IMR-90 (cell line): ENCODE results near the gene DEPDC5. TPM values are rescaled to one million over a fixed set of nuclear protein-coding genes. Genes with fewer than 3 reads are reported as not detected.
A peak's percentile ranks its signal among the peaks of the same experiment; 100 is the strongest.

Source experiments
- ATAC-seq: fragments of 200-7000 bp; cut with Tn5 transposase; 2 replicates; pipeline ENCODE4 v1.9.1; 2020; ENCODE audit warnings: low read depth, mild to moderate bottlenecking, moderate library complexity
- BruUV-seq: library from RNA; stranded (reverse); fragments of 400-500 nt; replicated peaks from 2 replicates; lab custom pipeline; 2021; lab: Mats Ljungman, UMichigan
- CTCF ChIA-PET: fragments of 300-600 bp; formaldehyde crosslinking; extraction: SDS; loops from one replicate; lab custom pipeline; 2021; ENCODE audit warnings: antibody characterized with exemption; lab: Yijun Ruan, JAX
- POLR2A ChIA-PET: fragments of 300-600 bp; sonication (Branson Sonifier 250); formaldehyde crosslinking; loops from one replicate; lab custom pipeline; 2022; ENCODE audit warnings: antibody characterized with exemption; ENCODE audit not compliant: unreplicated experiment; lab: Charles Lee
- DNase-seq: peaks from one replicate; pipeline ENCODE4 v3.0.0; 2013
- H2AFZ ChIP-seq: replicated peaks from 2 replicates; pipeline ENCODE3; 2013; ENCODE audit warnings: low read length, mild to moderate bottlenecking; ENCODE audit not compliant: poor library complexity
- H2AK5ac ChIP-seq: 2 replicates; pipeline ENCODE4 v1.6.1; 2013; ENCODE audit warnings: low read depth, low read length, inconsistent platforms
- H2AK9ac ChIP-seq: replicated peaks from 2 replicates; pipeline ENCODE3; 2013; ENCODE audit warnings: mild to moderate bottlenecking, low read depth, low read length, moderate library complexity; ENCODE audit not compliant: poor library complexity
- H2BK120ac ChIP-seq: 2 replicates; pipeline ENCODE4 v1.6.1; 2013; ENCODE audit warnings: low read depth, low read length, inconsistent platforms
- H2BK15ac ChIP-seq: 3 replicates; pipeline ENCODE4 v1.6.1; 2013; ENCODE audit warnings: low read depth, low read length, inconsistent platforms
- H2BK20ac ChIP-seq: 2 replicates; pipeline ENCODE4 v1.6.1; 2013; ENCODE audit warnings: low read depth, mild to moderate bottlenecking, inconsistent platforms, low read length, moderate library complexity
- H2BK5ac ChIP-seq: 2 replicates; pipeline ENCODE4 v1.6.1; 2013; ENCODE audit warnings: mild to moderate bottlenecking, low read depth, low read length, inconsistent platforms; ENCODE audit not compliant: poor library complexity, severe bottlenecking
- H3K14ac ChIP-seq: replicated peaks from 2 replicates; pipeline ENCODE4 v1.6.1; 2013; ENCODE audit warnings: low read depth, low read length, inconsistent platforms
- H3K18ac ChIP-seq: 2 replicates; pipeline ENCODE4 v1.6.1; 2013; ENCODE audit warnings: low read depth, low read length, control low read depth
- H3K23ac ChIP-seq: 2 replicates; pipeline ENCODE4 v1.6.1; 2013; ENCODE audit warnings: low read depth, low read length, inconsistent platforms
- H3K27ac ChIP-seq: 2 replicates; pipeline ENCODE4 v1.5.1; 2013; ENCODE audit warnings: mild to moderate bottlenecking, control low read depth, low read length; ENCODE audit not compliant: insufficient read depth
- H3K27me3 ChIP-seq: 2 replicates; pipeline ENCODE4 v1.6.1; 2013; ENCODE audit warnings: low read length; ENCODE audit not compliant: control insufficient read depth, insufficient read depth
- H3K36me3 ChIP-seq: 2 replicates; pipeline ENCODE4 v1.6.1; 2013; ENCODE audit warnings: low read length, mixed read lengths; ENCODE audit not compliant: control insufficient read depth, insufficient read depth
- H3K4ac ChIP-seq: 2 replicates; pipeline ENCODE4 v1.6.1; 2013; ENCODE audit warnings: low read depth, low read length, inconsistent platforms
- H3K4me1 ChIP-seq: 2 replicates; pipeline ENCODE4 v1.6.1; 2013; ENCODE audit warnings: low read length, mixed read lengths; ENCODE audit not compliant: control insufficient read depth, insufficient read depth
- H3K4me2 ChIP-seq: 2 replicates; pipeline ENCODE4 v1.6.1; 2013; ENCODE audit warnings: low read depth, mild to moderate bottlenecking, control low read depth, low read length, moderate library complexity
- H3K4me3 ChIP-seq: 2 replicates; pipeline ENCODE4 v1.5.1; 2013; ENCODE audit warnings: low read depth, mild to moderate bottlenecking, control low read depth, low read length, moderate library complexity; ENCODE audit not compliant: insufficient read depth
- H3K56ac ChIP-seq: 2 replicates; pipeline ENCODE4 v1.6.1; 2013; ENCODE audit warnings: low read length, inconsistent platforms; ENCODE audit not compliant: insufficient read depth; ENCODE audit errors: extremely low read depth
- H3K79me1 ChIP-seq, 2 experiments: 2 replicates each; pipeline ENCODE4 v1.6.1; 2013; ENCODE audit warnings: low read length in 2 of 2, inconsistent platforms in 1 of 2, low read depth in 1 of 2
- H3K9ac ChIP-seq: 2 replicates; pipeline ENCODE4 v1.6.1; 2013; ENCODE audit warnings: low read depth, low read length, control low read depth
- H3K9me1 ChIP-seq: 2 replicates; pipeline ENCODE4 v1.6.1; 2013; ENCODE audit warnings: low read length, inconsistent platforms; ENCODE audit not compliant: insufficient read depth
- H3K9me3 ChIP-seq: 2 replicates; pipeline ENCODE4 v1.6.1; 2013; ENCODE audit warnings: low read length; ENCODE audit not compliant: control insufficient read depth, insufficient read depth
- H4K20me1 ChIP-seq: 2 replicates; pipeline ENCODE4 v1.6.1; 2013; ENCODE audit warnings: low read length, inconsistent platforms; ENCODE audit not compliant: insufficient read depth
- H4K5ac ChIP-seq: 2 replicates; pipeline ENCODE4 v1.6.1; 2013; ENCODE audit warnings: mild to moderate bottlenecking, low read depth, low read length, control low read depth
- H4K8ac ChIP-seq, 2 experiments: 2 replicates each; pipeline ENCODE4 v1.6.1; 2013; ENCODE audit warnings: low read depth in 2 of 2, low read length in 2 of 2, control low read depth in 1 of 2, inconsistent platforms in 1 of 2
- H4K91ac ChIP-seq: 2 replicates; pipeline ENCODE4 v1.6.1; 2013; ENCODE audit warnings: low read depth, low read length, inconsistent platforms; ENCODE audit not compliant: insufficient read depth
- BHLHE40 ChIP-seq: fragments of 150-350 bp; IDR thresholded peaks from 2 replicates; pipeline ENCODE4 v1.6.1; 2016; ENCODE audit warnings: mild to moderate bottlenecking, low read depth, low read length
- FOS ChIP-seq: fragments of 150-350 bp; IDR thresholded peaks from 2 replicates; pipeline ENCODE4 v1.6.1; 2016; ENCODE audit warnings: low read depth, low read length
- MAFK ChIP-seq: IDR thresholded peaks from 2 replicates; pipeline ENCODE4 v1.6.1; 2012; ENCODE audit warnings: low read depth, low read length, improper control_type of control experiment
- MXI1 ChIP-seq: IDR thresholded peaks from 2 replicates; pipeline ENCODE4 v1.6.1; 2012; ENCODE audit warnings: low read depth, mild to moderate bottlenecking, low read length, moderate library complexity, borderline replicate concordance
- NFE2L2 ChIP-seq: fragments of 150-350 bp; IDR thresholded peaks from 2 replicates; pipeline ENCODE4 v1.6.1; 2016; ENCODE audit warnings: low read depth, mild to moderate bottlenecking, low read length
- RCOR1 ChIP-seq: IDR thresholded peaks from 2 replicates; pipeline ENCODE4 v1.6.1; 2012; ENCODE audit warnings: mild to moderate bottlenecking, low read length, improper control_type of control experiment; ENCODE audit not compliant: insufficient replicate concordance
- WGBS, 2 experiments: methylation state at CpG; one replicate each; pipeline versions ENCODE4 v1.1.5 to v1.1.7; 2013; ENCODE audit warnings: missing lambda C conversion rate in 2 of 2; ENCODE audit not compliant: insufficient read length in 1 of 2; ENCODE audit errors: extremely low coverage in 2 of 2; 5-methylcytosine and 5-hydroxymethylcytosine counted together
- dilution Hi-C: fragments of 300-500 bp; cut with HindIII; formaldehyde crosslinking; loops from one replicate; pipeline ENCODE4 v1.14.3; 2018; ENCODE audit warnings: low sequenced_read_pairs; ENCODE audit not compliant: unreplicated experiment
- in situ Hi-C: fragments of 300-500 bp; cut with MboI; formaldehyde crosslinking; loops from 3 replicates; pipeline ENCODE4 v1.14.3; 2019; ENCODE audit warnings: low sequenced_read_pairs, inconsistent platforms, mixed read lengths
- intact Hi-C: fragments of 100-400 bp; cut with micrococcal nuclease; formaldehyde crosslinking; loops from 2 replicates; pipeline ENCODE4 v1.10.0; 2022
- polyA plus RNA-seq, 3 experiments: library from polyadenylated mRNA; depleted of rRNA; stranded (reverse); fragments of >200 nt; gene quantifications; 2 replicates each; pipeline ENCODE4 v1.2.3, GENCODE V29; 2012; ENCODE audit warnings: low replicate concordance in 1 of 3
- total RNA-seq: library from RNA; depleted of rRNA; stranded (reverse); fragments of >200 nt; gene quantifications from 2 replicates; pipeline ENCODE4 v1.2.3, GENCODE V29; 2012
- TF ChIP-seq, protein P1 (sequence below): conservative IDR thresholded peaks from 2 replicates; pipeline ENCODE4 v1.5.1; 2012; ENCODE audit warnings: mild to moderate bottlenecking, low read depth, low read length, improper control_type of control experiment

Gene DEPDC5
- total and polyA plus RNA-seq, 2 of the 4 experiments (the other 2 are of a cell fraction) = 6.6 to 12.9 TPM

- Histone ChIP-seq H4K8ac (no peak overlapping the region; a peak in 1 of 4 replicates), H4K20me1 (peaks cover 12% of the 10 kb centered on the region), H3K56ac (no peak overlapping the region), H3K9me3 (no peaks in the 10 kb centered on the region), H3K27me3 (no peaks in the 10 kb centered on the region), H3K14ac (peak overlapping the region; percentile 72), H3K36me3 (peaks cover 39% of the 10 kb centered on the region), H2BK20ac (no peak overlapping the region), H3K27ac (peak overlapping the region; percentile 84), H2BK15ac (peak overlapping the region; percentile 9; the same call in 1 of the 3 replicates), H2BK120ac (no peak overlapping the region), H2AK9ac (peak overlapping the region; percentile 66), H4K91ac (no peak overlapping the region), H3K4me3 (no peak overlapping the region), H2AK5ac (no peak overlapping the region; the same call in 1 of the 2 replicates), H3K4ac (peak overlapping the region; percentile 19; the same call in 1 of the 2 replicates), H3K4me2 (no peak overlapping the region), H3K79me1 (no peaks in the 10 kb centered on the region), H3K4me1 (peaks cover 9% of the 10 kb centered on the region), H3K9ac (no peak overlapping the region), H2AFZ (peak overlapping the region; percentile 56), H3K9me1 (peaks cover 20% of the 10 kb centered on the region), H3K18ac (peak overlapping the region; percentile 7), H4K5ac (no peak overlapping the region), H2BK5ac (peak overlapping the region; percentile 79), H3K23ac (peak overlapping the region; percentile 7; the same call in 1 of the 2 replicates)
- TF ChIP-seq NFE2L2 (no peak), MXI1 (no peak), RCOR1 (peak; percentile 44), FOS (0 out of 2 replicates have a peak, but pooled peaks have one; percentile 34), MAFK (peak; percentile 75), BHLHE40 (peak; percentile 76)
- TF ChIP-seq, protein P1, sequence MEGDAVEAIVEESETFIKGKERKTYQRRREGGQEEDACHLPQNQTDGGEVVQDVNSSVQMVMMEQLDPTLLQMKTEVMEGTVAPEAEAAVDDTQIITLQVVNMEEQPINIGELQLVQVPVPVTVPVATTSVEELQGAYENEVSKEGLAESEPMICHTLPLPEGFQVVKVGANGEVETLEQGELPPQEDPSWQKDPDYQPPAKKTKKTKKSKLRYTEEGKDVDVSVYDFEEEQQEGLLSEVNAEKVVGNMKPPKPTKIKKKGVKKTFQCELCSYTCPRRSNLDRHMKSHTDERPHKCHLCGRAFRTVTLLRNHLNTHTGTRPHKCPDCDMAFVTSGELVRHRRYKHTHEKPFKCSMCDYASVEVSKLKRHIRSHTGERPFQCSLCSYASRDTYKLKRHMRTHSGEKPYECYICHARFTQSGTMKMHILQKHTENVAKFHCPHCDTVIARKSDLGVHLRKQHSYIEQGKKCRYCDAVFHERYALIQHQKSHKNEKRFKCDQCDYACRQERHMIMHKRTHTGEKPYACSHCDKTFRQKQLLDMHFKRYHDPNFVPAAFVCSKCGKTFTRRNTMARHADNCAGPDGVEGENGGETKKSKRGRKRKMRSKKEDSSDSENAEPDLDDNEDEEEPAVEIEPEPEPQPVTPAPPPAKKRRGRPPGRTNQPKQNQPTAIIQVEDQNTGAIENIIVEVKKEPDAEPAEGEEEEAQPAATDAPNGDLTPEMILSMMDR = peak; percentile 21; the same call in 1 of the 2 replicates
- in situ Hi-C loops = no loop called here
- WGBS, 2 experiments = 80% methylated on average over 2 of the region's 6 CpGs; no CpG with 5 or more reads in 1 of the 2 experiments
- intact Hi-C loops = loop anchor here (1.0 kb wide), 1 partner anchor 98 kb away; the partner anchor contains the start of gene YWHAH
- no TSS peak for BruUV-seq
- DNase-seq = peak; percentile 96
- dilution Hi-C loops = no loop called here
- CTCF ChIA-PET = interaction anchor here (0.8 to 1.1 kb wide), 2 partner anchors 9 to 17 kb away, joined by 3 to 5 read pairs; no protein-coding TSS in a partner anchor
- ATAC-seq = peak; percentile 88
- POLR2A ChIA-PET = no interaction called here
Observed at GRCh38 chr22:31846161-31847115, 92.6 kb downstream of the DEPDC5 start.
